AG10803 (cell line): ENCODE measurements around the gene PHF21A.
A peak's percentile ranks its signal among the peaks of the same experiment; 100 is the strongest.

Experiments
- DNase-seq: peaks from one replicate; pipeline ENCODE4 v3.0.0; 2010; ENCODE audit warnings: low read depth
- H3K4me3 ChIP-seq: 2 replicates; pipeline ENCODE4 v1.5.1; 2011; ENCODE audit warnings: mild to moderate bottlenecking, low read length, control low read depth
- TF ChIP-seq, protein P1 (sequence below): conservative IDR thresholded peaks from 2 replicates; pipeline ENCODE4 v1.5.1; 2011; ENCODE audit warnings: mild to moderate bottlenecking, low read length, control low read depth, inconsistent platforms

Gene PHF21A

DNA sequence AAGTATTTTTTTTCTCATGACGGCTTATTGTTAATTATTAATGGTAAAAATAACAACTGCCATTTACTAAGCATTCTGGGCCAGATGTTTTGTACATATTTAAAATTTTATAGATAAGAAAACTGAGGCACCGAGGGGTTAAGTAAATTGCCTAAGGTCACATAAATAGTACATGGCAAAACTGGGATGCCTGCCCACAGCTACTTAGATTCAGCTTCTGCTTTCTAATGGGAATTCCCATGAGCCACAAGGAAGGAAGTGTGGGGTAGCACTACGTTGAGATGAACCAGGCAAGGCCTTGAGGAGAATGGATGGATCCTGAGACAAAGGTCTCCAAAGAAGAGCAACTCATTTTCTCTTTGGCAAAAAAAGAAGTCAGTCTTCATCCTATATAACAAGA is 11.9 kb upstream of the PHF21A start:
- TF ChIP-seq, protein P1, sequence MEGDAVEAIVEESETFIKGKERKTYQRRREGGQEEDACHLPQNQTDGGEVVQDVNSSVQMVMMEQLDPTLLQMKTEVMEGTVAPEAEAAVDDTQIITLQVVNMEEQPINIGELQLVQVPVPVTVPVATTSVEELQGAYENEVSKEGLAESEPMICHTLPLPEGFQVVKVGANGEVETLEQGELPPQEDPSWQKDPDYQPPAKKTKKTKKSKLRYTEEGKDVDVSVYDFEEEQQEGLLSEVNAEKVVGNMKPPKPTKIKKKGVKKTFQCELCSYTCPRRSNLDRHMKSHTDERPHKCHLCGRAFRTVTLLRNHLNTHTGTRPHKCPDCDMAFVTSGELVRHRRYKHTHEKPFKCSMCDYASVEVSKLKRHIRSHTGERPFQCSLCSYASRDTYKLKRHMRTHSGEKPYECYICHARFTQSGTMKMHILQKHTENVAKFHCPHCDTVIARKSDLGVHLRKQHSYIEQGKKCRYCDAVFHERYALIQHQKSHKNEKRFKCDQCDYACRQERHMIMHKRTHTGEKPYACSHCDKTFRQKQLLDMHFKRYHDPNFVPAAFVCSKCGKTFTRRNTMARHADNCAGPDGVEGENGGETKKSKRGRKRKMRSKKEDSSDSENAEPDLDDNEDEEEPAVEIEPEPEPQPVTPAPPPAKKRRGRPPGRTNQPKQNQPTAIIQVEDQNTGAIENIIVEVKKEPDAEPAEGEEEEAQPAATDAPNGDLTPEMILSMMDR: no peak
- H3K4me3 ChIP-seq: no peak overlapping the region
- no peak for DNase-seq

DNA sequence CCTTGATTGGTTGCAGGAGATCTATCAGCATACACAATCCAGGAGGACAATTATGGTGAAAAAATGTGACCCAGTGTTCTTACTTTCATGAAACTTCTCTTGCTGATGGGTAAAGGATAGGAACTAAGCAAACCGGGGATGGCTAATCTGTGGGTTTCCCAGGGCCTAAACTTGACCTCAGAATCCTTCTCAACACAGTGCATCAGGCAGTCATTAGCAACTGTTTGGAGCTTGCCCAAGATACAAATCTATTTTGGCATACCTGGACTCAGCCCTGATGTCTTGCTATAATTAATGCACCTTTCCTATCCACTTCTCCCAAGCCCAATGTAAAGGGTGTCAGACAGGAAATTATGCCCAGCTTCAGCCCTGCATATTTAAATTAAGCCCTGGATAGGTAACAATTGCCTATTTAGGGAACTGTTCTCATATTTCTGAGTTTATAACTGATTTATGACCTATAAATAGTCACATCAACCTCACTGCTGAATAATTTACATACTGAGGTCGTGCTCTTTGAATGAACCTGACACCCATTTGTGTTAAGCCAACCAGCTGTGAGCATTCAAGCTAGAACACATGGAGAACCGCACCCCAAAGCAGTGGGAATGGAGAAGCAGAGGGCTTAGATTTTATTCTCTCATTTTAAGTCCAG is 9.2 kb upstream of the PHF21A start:
- no peak overlapping the region for H3K4me3 ChIP-seq
- DNase-seq: no peak
- TF ChIP-seq, protein P1: no peak

DNA sequence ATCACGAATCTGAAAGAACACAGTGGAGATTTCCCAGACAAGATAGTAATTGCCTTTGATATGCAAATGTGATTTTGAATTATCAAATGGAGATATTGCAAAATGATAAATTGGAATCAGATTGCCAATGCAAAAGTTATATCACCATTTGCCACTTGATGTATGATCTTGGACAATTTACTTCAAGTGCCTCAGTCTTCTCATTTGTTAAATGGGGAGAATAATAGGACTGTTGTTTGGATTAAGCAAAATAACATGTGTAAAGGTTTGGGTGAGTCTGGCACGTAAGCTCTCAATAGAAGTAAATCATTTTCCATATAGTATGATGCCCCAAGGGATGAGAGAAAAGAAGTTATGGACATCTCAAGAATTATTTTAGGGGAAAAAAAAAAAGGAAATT is 7.9 kb upstream of the PHF21A start:
- DNase-seq: no peak
- TF ChIP-seq, protein P1: no peak

DNA sequence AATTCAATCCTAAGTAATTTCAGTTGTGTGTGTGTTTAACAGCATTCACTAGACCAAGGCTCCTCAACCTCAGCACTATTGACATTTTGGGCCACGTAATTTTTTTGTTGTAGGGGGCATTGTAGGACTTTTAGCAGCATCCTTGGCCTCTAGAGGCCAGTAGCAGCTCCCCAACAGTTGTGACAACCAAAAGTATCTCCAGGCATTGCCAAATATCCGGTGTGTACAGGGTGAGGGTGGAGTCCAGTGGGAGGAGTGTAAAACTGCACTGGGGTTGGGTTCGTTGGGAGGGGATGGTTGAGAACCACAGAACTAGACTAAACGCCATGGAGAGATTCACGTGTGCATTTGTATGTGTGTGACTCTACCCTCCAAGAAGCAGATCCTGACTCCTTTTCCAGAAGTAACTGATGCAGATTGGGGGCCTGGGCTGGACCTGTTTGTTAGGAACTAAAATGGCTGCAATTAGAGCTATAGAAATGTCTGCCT is 5.9 kb upstream of the PHF21A start:
- DNase-seq: peak; percentile 66

More for the DNA sequence above, 7.9 kb upstream of the PHF21A start:
- H3K4me3 ChIP-seq: no peak overlapping the region

DNA sequence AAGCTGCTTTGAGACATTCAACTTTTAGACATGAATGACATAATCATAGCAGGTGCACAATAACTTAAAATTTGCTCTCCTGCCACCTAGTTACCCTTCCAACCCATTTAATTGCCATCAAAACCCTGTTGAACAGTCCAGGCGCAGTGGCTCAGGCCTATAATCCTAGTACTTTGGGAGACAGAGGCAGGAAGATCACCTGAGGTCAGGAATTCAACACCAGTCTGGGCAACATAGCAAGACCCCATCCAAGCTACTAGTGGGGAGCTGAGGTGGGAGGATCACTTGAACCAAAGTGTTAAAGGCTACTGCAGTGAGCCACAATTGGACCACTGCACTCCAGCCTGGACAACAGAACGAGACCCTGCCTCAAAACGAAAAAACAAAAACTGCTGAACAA is 4.0 kb upstream of the PHF21A start:
- no peak for DNase-seq
- H3K4me3 ChIP-seq: no peak overlapping the region
- TF ChIP-seq, protein P1: no peak

More for the DNA sequence above, 5.9 kb upstream of the PHF21A start:
- TF ChIP-seq, protein P1: peak; percentile 67
- H3K4me3 ChIP-seq: no peak overlapping the region

DNA sequence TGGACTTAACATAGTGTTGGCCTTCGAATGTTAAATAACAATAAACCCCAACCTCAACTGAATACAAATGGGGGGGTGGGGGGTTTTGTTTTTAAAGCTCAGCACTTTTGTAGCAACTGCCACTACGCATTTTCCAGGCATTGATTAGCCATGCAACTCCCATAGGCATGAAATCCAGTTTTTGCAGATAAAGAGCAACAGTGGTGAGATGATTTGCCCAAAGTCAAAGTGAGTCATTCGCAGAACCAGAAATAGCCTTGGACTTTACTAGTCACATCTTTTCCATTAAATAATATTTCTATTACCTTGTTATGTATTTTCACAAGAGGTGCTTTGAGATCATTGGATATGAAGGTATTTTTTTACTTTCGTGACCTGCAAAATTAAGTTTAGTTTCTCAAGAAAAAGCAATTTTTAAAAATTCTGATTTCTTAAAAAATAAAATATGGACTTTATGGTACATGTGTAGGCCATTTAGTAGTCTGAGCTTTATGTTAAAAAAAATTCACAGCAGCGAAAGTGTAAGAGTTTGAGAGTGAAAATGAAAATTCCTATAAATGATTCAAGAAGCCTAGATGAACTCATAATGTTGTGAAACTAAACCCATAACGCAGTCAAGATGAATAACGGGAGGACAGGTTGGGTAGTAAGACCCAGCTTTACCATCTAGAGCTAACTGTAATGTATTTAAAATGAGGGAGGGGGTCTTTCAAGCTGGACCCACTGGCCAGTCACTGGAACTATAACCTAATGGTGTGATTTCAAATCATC is 1.9 kb upstream of the PHF21A start:
- DNase-seq: peak; percentile 32
- TF ChIP-seq, protein P1: no peak
- peak overlapping the region; percentile 72 for H3K4me3 ChIP-seq
